ENCODE data around the gene TK2. TPM values are rescaled to one million over a fixed set of nuclear protein-coding genes. Genes with fewer than 3 reads are reported as not detected.

Gene TK2
- total and polyA plus RNA-seq, 2 donors (not counting 1 experiment from before 2014, with no cell fraction given), result 34.8 to 73.7 TPM

DNA sequence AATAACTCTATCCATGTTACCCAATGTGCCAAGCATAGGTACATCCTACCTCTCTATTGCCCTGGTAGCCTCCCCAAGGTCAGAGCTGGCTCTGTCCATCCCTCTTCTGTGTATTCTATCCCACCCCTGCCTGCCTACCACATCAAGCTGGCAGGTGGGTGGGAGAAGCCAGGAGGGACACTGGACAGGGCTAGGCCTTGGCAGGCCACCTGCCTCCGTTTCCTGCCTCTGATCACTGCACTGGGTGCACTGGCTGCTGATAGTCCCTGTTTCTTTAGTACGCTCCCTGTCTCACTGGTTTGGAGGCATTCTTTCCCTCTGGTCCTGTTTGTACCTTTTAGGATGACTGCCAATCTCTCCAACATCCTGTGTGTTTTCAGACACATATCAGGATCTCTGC is 12.7 kb downstream of the TK2 start:
- Histone ChIP-seq H3K27ac (ENCODE audit: insufficient read depth, low read length) (no peak overlapping the region), H4K20me1 (ENCODE audit: control insufficient read depth, extremely low read depth, insufficient read depth, low read length) (no peaks in the 10 kb centered on the region), H3K4me1 (ENCODE audit: control insufficient read depth, extremely low read depth, insufficient read depth, low read length) (no peaks in the 10 kb centered on the region), H2AFZ (ENCODE audit: low read length) (no peak overlapping the region), H3K36me3 (ENCODE audit: control insufficient read depth, insufficient read depth, low read length) (peaks cover 3% of the 10 kb centered on the region), H3K9me3 (ENCODE audit: control insufficient read depth, insufficient read depth, low read depth, low read length) (no peaks in the 10 kb centered on the region), H3K9ac (ENCODE audit: insufficient read depth, low read length) (no peak overlapping the region), H3K27me3 (ENCODE audit: control insufficient read depth, insufficient read depth, low read length) (no peaks in the 10 kb centered on the region), H3K79me2 (ENCODE audit: control insufficient read depth, insufficient read depth, low read length) (no peaks in the 10 kb centered on the region), H3K4me3 (replicated peaks in 1 of 4; ENCODE audit: control extremely low read depth in 1 of 4, insufficient read depth in 1 of 4, low read depth in 3 of 4, low read length in 4 of 4) (no peak overlapping the region), H3K4me2 (ENCODE audit: extremely low read depth, insufficient read depth, low read length) (no peak overlapping the region)
- TF ChIP-seq CTCF (conservative IDR thresholded peaks at IDR 0.05 in 1 of 2, IDR thresholded peaks at IDR 0.05 in 1 of 2; ENCODE audit: low read depth in 1 of 2, low read length in 2 of 2), result no peak
- no peak for DNase-seq (ENCODE audit: low read depth in 2 of 2)

- H2AFZ ChIP-seq (ENCODE audit: low read length), result no peak overlapping the region
- H3K4me1 ChIP-seq (ENCODE audit: control insufficient read depth, extremely low read depth, insufficient read depth, low read length), result no peaks in the 10 kb centered on the region
- no peak overlapping the region for H3K4me3 ChIP-seq (replicated peaks in 1 of 4; ENCODE audit: control extremely low read depth in 1 of 4, insufficient read depth in 1 of 4, low read depth in 3 of 4, low read length in 4 of 4)
- no peaks in the 10 kb centered on the region for H3K79me2 ChIP-seq (ENCODE audit: control insufficient read depth, insufficient read depth, low read length)
- DNase-seq (ENCODE audit: low read depth in 2 of 2), result no peak
- peaks cover 3% of the 10 kb centered on the region for H3K36me3 ChIP-seq (ENCODE audit: control insufficient read depth, insufficient read depth, low read length)
- H3K27me3 ChIP-seq (ENCODE audit: control insufficient read depth, insufficient read depth, low read length), result no peaks in the 10 kb centered on the region
- no peak overlapping the region for H3K9ac ChIP-seq (ENCODE audit: insufficient read depth, low read length)
- H3K4me2 ChIP-seq (ENCODE audit: extremely low read depth, insufficient read depth, low read length), result no peak overlapping the region
- no peaks in the 10 kb centered on the region for H3K9me3 ChIP-seq (ENCODE audit: control insufficient read depth, insufficient read depth, low read depth, low read length)
- TF ChIP-seq CTCF (conservative IDR thresholded peaks at IDR 0.05 in 1 of 2, IDR thresholded peaks at IDR 0.05 in 1 of 2; ENCODE audit: low read depth in 1 of 2, low read length in 2 of 2) (no peak), EZH2 (IDR thresholded peaks at IDR 0.05; ENCODE audit: low read length, missing control alignments) (no peak)
- H3K27ac ChIP-seq (ENCODE audit: insufficient read depth, low read length), result no peak overlapping the region
- H4K20me1 ChIP-seq (ENCODE audit: control insufficient read depth, extremely low read depth, insufficient read depth, low read length), result no peaks in the 10 kb centered on the region
Measured at GRCh38 chr16:66536525-66536924, 13.4 kb downstream of the TK2 start.

GRCh38 chr16:66534376-66534799 is 15.5 kb downstream of the TK2 start:
- Histone ChIP-seq H3K27ac (ENCODE audit: insufficient read depth, low read length) (no peak overlapping the region), H3K79me2 (ENCODE audit: control insufficient read depth, insufficient read depth, low read length) (no peaks in the 10 kb centered on the region), H3K4me1 (ENCODE audit: control insufficient read depth, extremely low read depth, insufficient read depth, low read length) (no peaks in the 10 kb centered on the region), H3K27me3 (ENCODE audit: control insufficient read depth, insufficient read depth, low read length) (no peaks in the 10 kb centered on the region), H2AFZ (ENCODE audit: low read length) (no peak overlapping the region), H3K9me3 (ENCODE audit: control insufficient read depth, insufficient read depth, low read depth, low read length) (no peaks in the 10 kb centered on the region), H4K20me1 (ENCODE audit: control insufficient read depth, extremely low read depth, insufficient read depth, low read length) (no peaks in the 10 kb centered on the region), H3K9ac (ENCODE audit: insufficient read depth, low read length) (no peak overlapping the region), H3K4me2 (ENCODE audit: extremely low read depth, insufficient read depth, low read length) (no peak overlapping the region), H3K36me3 (ENCODE audit: control insufficient read depth, insufficient read depth, low read length) (peaks cover 3% of the 10 kb centered on the region), H3K4me3 (replicated peaks in 1 of 4; ENCODE audit: control extremely low read depth in 1 of 4, insufficient read depth in 1 of 4, low read depth in 3 of 4, low read length in 4 of 4) (no peak overlapping the region)
- TF ChIP-seq EZH2 (IDR thresholded peaks at IDR 0.05; ENCODE audit: low read length, missing control alignments), result no peak
- TF ChIP-seq CTCF (conservative IDR thresholded peaks at IDR 0.05 in 1 of 2, IDR thresholded peaks at IDR 0.05 in 1 of 2; ENCODE audit: low read depth in 1 of 2, low read length in 2 of 2), result no peak
- peak in 1 of 2 donors; percentile 35 for DNase-seq (ENCODE audit: low read depth in 2 of 2)

All from fibroblast of lung (primary cell).